ENCODE results near the gene GZMB. TPM values are rescaled to one million over a fixed set of nuclear protein-coding genes. Genes with fewer than 3 reads are reported as not detected.

GZMB gene
- total and polyA plus RNA-seq, 4 donors, result 2.2 to 15.7 (median 5.6) TPM

DNA sequence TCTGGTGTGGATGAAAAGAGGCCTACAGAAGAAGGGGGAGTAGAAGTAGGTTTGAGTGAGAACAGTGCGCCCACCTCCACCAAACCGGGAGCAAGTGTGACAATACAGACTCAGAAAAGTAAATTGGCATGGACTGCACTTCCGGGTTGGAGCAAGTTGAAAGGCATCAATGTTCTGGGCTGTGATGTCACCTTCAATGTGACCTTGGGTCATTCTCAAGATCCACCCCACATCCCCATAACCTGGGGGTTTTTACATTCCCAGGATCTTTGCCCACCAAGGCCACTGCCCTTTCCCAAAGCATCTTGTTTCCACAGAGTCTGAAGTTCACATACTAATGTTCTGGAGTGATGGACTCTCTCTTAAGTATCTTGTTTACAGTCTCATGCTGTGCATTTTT, 5.3 kb upstream of the GZMB start:
- WGBS, 2 donors, result 89 to 92% methylated on average over 3 of the region's 3 CpGs
- no peak overlapping the region for H3K27ac ChIP-seq (ENCODE audit: low read depth in 1 of 2, low read length in 1 of 2)
- no peak overlapping the region for H3K4me3 ChIP-seq
- H3K9ac ChIP-seq (ENCODE audit: insufficient read depth in 1 of 2, low read length in 2 of 2), result no peak overlapping the region
- H3K27me3 ChIP-seq (ENCODE audit: control insufficient read depth in 3 of 3, insufficient read depth in 3 of 3, low read length in 2 of 3), result no peaks in the 10 kb centered on the region
- DNase-seq (no peak), ATAC-seq (ENCODE audit: insufficient read depth, low FRiP score) (no peak)
- H3K9me3 ChIP-seq (ENCODE audit: control insufficient read depth in 4 of 4, insufficient read depth in 3 of 4, low read length in 3 of 4), result no peaks in the 10 kb centered on the region
- no peaks in the 10 kb centered on the region for H3K36me3 ChIP-seq (ENCODE audit: control insufficient read depth in 4 of 4, insufficient read depth in 4 of 4, low read length in 4 of 4)
- TF ChIP-seq, protein P1, sequence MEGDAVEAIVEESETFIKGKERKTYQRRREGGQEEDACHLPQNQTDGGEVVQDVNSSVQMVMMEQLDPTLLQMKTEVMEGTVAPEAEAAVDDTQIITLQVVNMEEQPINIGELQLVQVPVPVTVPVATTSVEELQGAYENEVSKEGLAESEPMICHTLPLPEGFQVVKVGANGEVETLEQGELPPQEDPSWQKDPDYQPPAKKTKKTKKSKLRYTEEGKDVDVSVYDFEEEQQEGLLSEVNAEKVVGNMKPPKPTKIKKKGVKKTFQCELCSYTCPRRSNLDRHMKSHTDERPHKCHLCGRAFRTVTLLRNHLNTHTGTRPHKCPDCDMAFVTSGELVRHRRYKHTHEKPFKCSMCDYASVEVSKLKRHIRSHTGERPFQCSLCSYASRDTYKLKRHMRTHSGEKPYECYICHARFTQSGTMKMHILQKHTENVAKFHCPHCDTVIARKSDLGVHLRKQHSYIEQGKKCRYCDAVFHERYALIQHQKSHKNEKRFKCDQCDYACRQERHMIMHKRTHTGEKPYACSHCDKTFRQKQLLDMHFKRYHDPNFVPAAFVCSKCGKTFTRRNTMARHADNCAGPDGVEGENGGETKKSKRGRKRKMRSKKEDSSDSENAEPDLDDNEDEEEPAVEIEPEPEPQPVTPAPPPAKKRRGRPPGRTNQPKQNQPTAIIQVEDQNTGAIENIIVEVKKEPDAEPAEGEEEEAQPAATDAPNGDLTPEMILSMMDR (IDR thresholded peaks at IDR 0.05; ENCODE audit: control extremely low read depth, extremely low read depth), result no peak
- no peaks in the 10 kb centered on the region for H3K4me1 ChIP-seq (ENCODE audit: control insufficient read depth in 5 of 5, insufficient read depth in 5 of 5, low read length in 5 of 5)

DNA sequence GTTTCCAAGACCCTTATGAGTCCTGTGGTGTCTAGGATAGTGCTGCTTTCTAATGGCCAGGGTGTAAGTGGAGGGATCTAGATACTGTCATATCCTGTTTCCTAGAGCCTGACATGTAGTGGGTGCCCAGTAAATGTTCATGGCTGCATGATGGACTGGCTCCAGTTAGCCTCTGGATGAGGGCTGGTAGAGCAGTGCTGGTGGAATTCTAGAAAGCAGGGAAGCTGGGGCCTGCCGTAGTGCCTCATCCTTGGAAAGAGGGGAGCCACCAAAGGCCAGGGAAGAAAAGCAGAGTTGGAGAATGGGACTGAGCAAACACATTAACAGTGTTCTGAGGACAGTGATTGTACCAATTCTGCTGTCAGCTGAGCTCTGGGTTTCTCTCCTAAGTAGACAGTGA, 637 bp downstream of the GZMB start:
- no peak overlapping the region for H3K4me3 ChIP-seq
- WGBS, 2 donors, result 88 to 100% methylated on average over 1 of the region's 1 CpG
- no peaks in the 10 kb centered on the region for H3K27me3 ChIP-seq (ENCODE audit: control insufficient read depth in 3 of 3, insufficient read depth in 3 of 3, low read length in 2 of 3)
- H3K36me3 ChIP-seq (ENCODE audit: control insufficient read depth in 4 of 4, insufficient read depth in 4 of 4, low read length in 4 of 4), result no peaks in the 10 kb centered on the region
- peaks cover 0 to 10% (median 4%) of the 10 kb centered on the region in 5 donors for H3K4me1 ChIP-seq (ENCODE audit: control insufficient read depth in 5 of 5, insufficient read depth in 5 of 5, low read length in 5 of 5)
- H3K27ac ChIP-seq (ENCODE audit: low read depth in 1 of 2, low read length in 1 of 2), result no peak overlapping the region
- DNase-seq (no peak), ATAC-seq (ENCODE audit: insufficient read depth, low FRiP score) (no peak)
- TF ChIP-seq, protein P1 (IDR thresholded peaks at IDR 0.05; ENCODE audit: control extremely low read depth, extremely low read depth), result no peak
- H3K9ac ChIP-seq (ENCODE audit: insufficient read depth in 1 of 2, low read length in 2 of 2), result no peak overlapping the region
- peaks cover 0 to 3% (median 0%) of the 10 kb centered on the region in 4 donors for H3K9me3 ChIP-seq (ENCODE audit: control insufficient read depth in 4 of 4, insufficient read depth in 3 of 4, low read length in 3 of 4)

DNA sequence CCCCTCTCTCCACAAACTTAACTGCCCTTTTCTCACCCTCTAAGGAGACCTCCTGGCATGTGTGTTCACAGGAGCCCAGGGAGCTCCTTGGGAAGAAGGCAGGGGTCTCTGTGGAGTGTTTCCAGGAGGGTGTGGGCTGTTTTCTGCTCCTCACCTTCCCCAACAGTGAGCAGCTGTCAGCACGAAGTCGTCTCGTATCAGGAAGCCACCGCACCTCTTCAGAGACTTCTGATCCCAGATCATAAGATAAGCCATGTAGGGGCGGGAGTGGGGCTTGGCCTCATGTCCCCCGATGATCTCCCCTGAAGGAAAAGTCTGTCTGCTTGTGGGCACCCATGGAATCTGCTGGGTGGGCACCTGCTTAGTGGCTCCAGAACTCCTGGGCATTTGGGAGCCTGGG, 1.2 kb downstream of the GZMB start:
- peaks cover 0 to 10% (median 4%) of the 10 kb centered on the region in 5 donors for H3K4me1 ChIP-seq (ENCODE audit: control insufficient read depth in 5 of 5, insufficient read depth in 5 of 5, low read length in 5 of 5)
- WGBS, 2 donors, result 62 to 68% methylated on average over 6 of the region's 6 CpGs
- no peak for ATAC-seq (ENCODE audit: insufficient read depth, low FRiP score)

More for the DNA sequence above, 1.2 kb downstream of the GZMB start:
- no peak for DNase-seq
- Histone ChIP-seq H3K4me3 (no peak overlapping the region), H3K9ac (ENCODE audit: insufficient read depth in 1 of 2, low read length in 2 of 2) (no peak overlapping the region), H3K27me3 (ENCODE audit: control insufficient read depth in 3 of 3, insufficient read depth in 3 of 3, low read length in 2 of 3) (no peaks in the 10 kb centered on the region), H3K27ac (ENCODE audit: low read depth in 1 of 2, low read length in 1 of 2) (no peak overlapping the region), H3K9me3 (ENCODE audit: control insufficient read depth in 4 of 4, insufficient read depth in 3 of 4, low read length in 3 of 4) (peaks cover 0 to 3% (median 0%) of the 10 kb centered on the region in 4 donors), H3K36me3 (ENCODE audit: control insufficient read depth in 4 of 4, insufficient read depth in 4 of 4, low read length in 4 of 4) (no peaks in the 10 kb centered on the region)
- TF ChIP-seq, protein P1 (IDR thresholded peaks at IDR 0.05; ENCODE audit: control extremely low read depth, extremely low read depth), result no peak
